Colon (tissue), 2 donors: ENCODE data around the gene ZFC3H1.

Experiments used
- FAIRE-seq: peaks from 2 replicates; lab custom pipeline; 2012; peaks lifted over from hg19 to GRCh38; lab: Jason Lieb, UNC
- donor health status: control.
- donor health status: control.

The ZFC3H1 gene

GRCh38 chr12:71626768-71627167 is 36.9 kb downstream of the ZFC3H1 start:
- FAIRE-seq: no peak

GRCh38 chr12:71626098-71626497 is 37.5 kb downstream of the ZFC3H1 start:
- FAIRE-seq: no peak

GRCh38 chr12:71625476-71625875 is 38.2 kb downstream of the ZFC3H1 start:
- FAIRE-seq: no peak

- FAIRE-seq: no peak
These were observed 41.7 kb downstream of the ZFC3H1 start for GRCh38 chr12:71621938-71622337.

GRCh38 chr12:71610031-71610795 is 53.4 kb downstream of the ZFC3H1 start:
- FAIRE-seq: no peak

- no peak for FAIRE-seq
These were observed 55.9 kb downstream of the ZFC3H1 start for GRCh38 chr12:71607494-71608330.

- FAIRE-seq: no peak
These were observed 58.6 kb downstream of the ZFC3H1 start for GRCh38 chr12:71605039-71605438.

- FAIRE-seq: no peak
These were observed 60.7 kb downstream of the ZFC3H1 start for GRCh38 chr12:71602761-71603577.

GRCh38 chr12:71601546-71601945 is 62.1 kb downstream of the ZFC3H1 start:
- no peak for FAIRE-seq

GRCh38 chr12:71599210-71599609 is 64.4 kb downstream of the ZFC3H1 start:
- no peak for FAIRE-seq

GRCh38 chr12:71594214-71594948 is 69.3 kb downstream of the ZFC3H1 start:
- no peak for FAIRE-seq

GRCh38 chr12:71592841-71593240 is 70.8 kb downstream of the ZFC3H1 start:
- FAIRE-seq: no peak

GRCh38 chr12:71591601-71592000 is 72.0 kb downstream of the ZFC3H1 start:
- no peak for FAIRE-seq

GRCh38 chr12:71589478-71589881 is 74.2 kb downstream of the ZFC3H1 start:
- no peak for FAIRE-seq

- no peak for FAIRE-seq
These were observed 76.6 kb downstream of the ZFC3H1 start for GRCh38 chr12:71587012-71587411.

GRCh38 chr12:71585218-71585617 is 78.4 kb downstream of the ZFC3H1 start:
- FAIRE-seq: no peak

GRCh38 chr12:71584356-71584755 is 79.3 kb downstream of the ZFC3H1 start:
- FAIRE-seq: no peak

- FAIRE-seq: no peak
These were observed 80.7 kb downstream of the ZFC3H1 start for GRCh38 chr12:71582925-71583324.

- no peak for FAIRE-seq
These were observed 82.4 kb downstream of the ZFC3H1 start for GRCh38 chr12:71581206-71581605.

GRCh38 chr12:71578694-71579258 is 84.9 kb downstream of the ZFC3H1 start:
- FAIRE-seq: no peak

- no peak for FAIRE-seq
These were observed 87.2 kb downstream of the ZFC3H1 start for GRCh38 chr12:71576496-71576895.
